Thyroid gland (tissue), 4 donors: ENCODE measurements around the gene PDIA4.

ENCODE experiments used
- POLR2A ChIP-seq, 2 donors: fragments of 450-650 bp; IDR thresholded peaks; one replicate each; pipeline ENCODE4 v1.6.1; 2017; ENCODE audit warnings: antibody characterized with exemption in 2 of 2, mild to moderate bottlenecking in 2 of 2, moderate library complexity in 1 of 2
- TF ChIP-seq, protein P1 (sequence below), 6 experiments: fragments of 200-600 bp in 3 of 6; fragments of 450-650 bp in 3 of 6; sonication (generic) in 3 of 6; IDR thresholded peaks; one replicate each; pipeline ENCODE4 v1.5.1; 2016 to 2019; ENCODE audit warnings: antibody characterized with exemption in 6 of 6, mild to moderate bottlenecking in 2 of 6, inconsistent platforms in 1 of 6, moderate library complexity in 1 of 6

DNA sequence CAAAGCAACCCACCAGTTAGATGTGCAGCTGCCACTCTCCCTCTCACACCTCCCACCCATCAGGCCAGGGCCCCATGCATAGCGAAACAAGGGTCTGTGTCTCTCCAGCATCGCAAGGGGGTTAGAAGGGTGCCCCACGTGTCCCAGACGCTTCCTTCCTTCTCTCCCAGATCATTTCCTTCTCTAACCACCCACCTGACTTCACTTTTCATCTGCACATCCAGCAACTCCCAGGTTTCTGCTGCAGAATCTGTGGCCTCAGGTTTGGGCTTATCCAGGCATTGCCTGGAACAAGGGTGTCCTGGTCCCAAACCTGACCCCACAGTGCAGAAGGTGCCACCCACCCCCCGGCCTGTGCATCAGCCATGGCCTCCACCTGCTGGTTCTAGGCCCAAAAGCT, 14.4 kb downstream of the PDIA4 start:
- TF ChIP-seq, protein P1, sequence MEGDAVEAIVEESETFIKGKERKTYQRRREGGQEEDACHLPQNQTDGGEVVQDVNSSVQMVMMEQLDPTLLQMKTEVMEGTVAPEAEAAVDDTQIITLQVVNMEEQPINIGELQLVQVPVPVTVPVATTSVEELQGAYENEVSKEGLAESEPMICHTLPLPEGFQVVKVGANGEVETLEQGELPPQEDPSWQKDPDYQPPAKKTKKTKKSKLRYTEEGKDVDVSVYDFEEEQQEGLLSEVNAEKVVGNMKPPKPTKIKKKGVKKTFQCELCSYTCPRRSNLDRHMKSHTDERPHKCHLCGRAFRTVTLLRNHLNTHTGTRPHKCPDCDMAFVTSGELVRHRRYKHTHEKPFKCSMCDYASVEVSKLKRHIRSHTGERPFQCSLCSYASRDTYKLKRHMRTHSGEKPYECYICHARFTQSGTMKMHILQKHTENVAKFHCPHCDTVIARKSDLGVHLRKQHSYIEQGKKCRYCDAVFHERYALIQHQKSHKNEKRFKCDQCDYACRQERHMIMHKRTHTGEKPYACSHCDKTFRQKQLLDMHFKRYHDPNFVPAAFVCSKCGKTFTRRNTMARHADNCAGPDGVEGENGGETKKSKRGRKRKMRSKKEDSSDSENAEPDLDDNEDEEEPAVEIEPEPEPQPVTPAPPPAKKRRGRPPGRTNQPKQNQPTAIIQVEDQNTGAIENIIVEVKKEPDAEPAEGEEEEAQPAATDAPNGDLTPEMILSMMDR (IDR thresholded peaks at IDR 0.05), result no peak
- no peak for TF ChIP-seq POLR2A (IDR thresholded peaks at IDR 0.05)
